GM12864 (cell line): Measurements from ENCODE around the gene ZFYVE16.

Experiments used
- DNase-seq: peaks from one replicate; pipeline ENCODE4 v3.0.0-alpha.2; 2011; ENCODE audit warnings: low read depth
- H3K4me3 ChIP-seq: 2 replicates; pipeline ENCODE4 v1.5.1; 2011; ENCODE audit warnings: mild to moderate bottlenecking, low read depth, low read length, control low read depth
- CTCF ChIP-seq: IDR thresholded peaks from 2 replicates; pipeline ENCODE4 v1.5.1; 2011; ENCODE audit warnings: low read depth, mild to moderate bottlenecking, moderate library complexity, low read length, control low read depth, inconsistent platforms; ENCODE audit errors: missing control alignments

Gene ZFYVE16

GRCh38 chr5:80508844-80509243 lies 101.0 kb downstream of the ZFYVE16 start:
- no peak overlapping the region for H3K4me3 ChIP-seq
- DNase-seq, result no peak
- TF ChIP-seq CTCF, result no peak

- H3K4me3 ChIP-seq, result no peak overlapping the region
- TF ChIP-seq CTCF, result no peak
- DNase-seq, result no peak
Measured at GRCh38 chr5:80509362-80509761, 101.5 kb downstream of the ZFYVE16 start.

- DNase-seq, result no peak
- H3K4me3 ChIP-seq, result no peak overlapping the region
- TF ChIP-seq CTCF, result no peak
Measured at GRCh38 chr5:80516826-80517225, 109.0 kb downstream of the ZFYVE16 start.
